Measurements from ENCODE around the gene LRP1.

The LRP1 gene

GRCh38 chr12:57133013-57133569, 4.8 kb downstream of the LRP1 start:
- no peak for DNase-seq (ENCODE audit: extremely low read depth in 1 of 2, low read depth in 1 of 2)

GRCh38 chr12:57133916-57134315, 5.6 kb downstream of the LRP1 start:
- DNase-seq (ENCODE audit: extremely low read depth in 1 of 2, low read depth in 1 of 2) = no peak

- no peak for DNase-seq (ENCODE audit: extremely low read depth in 1 of 2, low read depth in 1 of 2)
Observed at GRCh38 chr12:57134949-57135348, 6.7 kb downstream of the LRP1 start.

GRCh38 chr12:57135527-57136326, 7.4 kb downstream of the LRP1 start:
- DNase-seq (ENCODE audit: extremely low read depth in 1 of 2, low read depth in 1 of 2) = no peak

- no peak for DNase-seq (ENCODE audit: extremely low read depth in 1 of 2, low read depth in 1 of 2)
Observed at GRCh38 chr12:57138526-57139272, 10.4 kb downstream of the LRP1 start.

- DNase-seq (ENCODE audit: extremely low read depth in 1 of 2, low read depth in 1 of 2) = no peak
Observed at GRCh38 chr12:57139796-57140649, 11.7 kb downstream of the LRP1 start.

- DNase-seq (ENCODE audit: extremely low read depth in 1 of 2, low read depth in 1 of 2) = no peak
Observed at GRCh38 chr12:57141249-57141648, 13.0 kb downstream of the LRP1 start.

GRCh38 chr12:57142121-57142520, 13.8 kb downstream of the LRP1 start:
- no peak for DNase-seq (ENCODE audit: extremely low read depth in 1 of 2, low read depth in 1 of 2)

GRCh38 chr12:57142727-57143126, 14.4 kb downstream of the LRP1 start:
- no peak for DNase-seq (ENCODE audit: extremely low read depth in 1 of 2, low read depth in 1 of 2)

- DNase-seq (ENCODE audit: extremely low read depth in 1 of 2, low read depth in 1 of 2) = no peak
Observed at GRCh38 chr12:57143454-57143853, 15.2 kb downstream of the LRP1 start.

GRCh38 chr12:57145460-57146059, 17.3 kb downstream of the LRP1 start:
- DNase-seq (ENCODE audit: extremely low read depth in 1 of 2, low read depth in 1 of 2) = no peak

- DNase-seq (ENCODE audit: extremely low read depth in 1 of 2, low read depth in 1 of 2) = no peak
Observed at GRCh38 chr12:57146092-57146491, 17.8 kb downstream of the LRP1 start.

- DNase-seq (ENCODE audit: extremely low read depth in 1 of 2, low read depth in 1 of 2) = no peak
Observed at GRCh38 chr12:57146961-57147944, 19.0 kb downstream of the LRP1 start, which contains the start of gene LRP1-AS. TSS of gene LRP1-AS (minus strand) at chr12:57147619.

GRCh38 chr12:57148469-57149244, 20.4 kb downstream of the LRP1 start:
- DNase-seq (ENCODE audit: extremely low read depth in 1 of 2, low read depth in 1 of 2) = no peak

GRCh38 chr12:57149245-57149900, 21.1 kb downstream of the LRP1 start:
- no peak for DNase-seq (ENCODE audit: extremely low read depth in 1 of 2, low read depth in 1 of 2)

GRCh38 chr12:57150400-57151000, 22.2 kb downstream of the LRP1 start:
- DNase-seq (ENCODE audit: extremely low read depth in 1 of 2, low read depth in 1 of 2) = no peak

GRCh38 chr12:57151741-57152630, 23.7 kb downstream of the LRP1 start:
- no peak for DNase-seq (ENCODE audit: extremely low read depth in 1 of 2, low read depth in 1 of 2)
